Germinal center (tissue), 1 donor: ENCODE results near the gene ATP10B.

Experiments used
- DNase-seq: peaks from one replicate; pipeline ENCODE4 v3.0.0; 2012; ENCODE audit warnings: mixed read lengths, low spot score

Gene ATP10B

DNA sequence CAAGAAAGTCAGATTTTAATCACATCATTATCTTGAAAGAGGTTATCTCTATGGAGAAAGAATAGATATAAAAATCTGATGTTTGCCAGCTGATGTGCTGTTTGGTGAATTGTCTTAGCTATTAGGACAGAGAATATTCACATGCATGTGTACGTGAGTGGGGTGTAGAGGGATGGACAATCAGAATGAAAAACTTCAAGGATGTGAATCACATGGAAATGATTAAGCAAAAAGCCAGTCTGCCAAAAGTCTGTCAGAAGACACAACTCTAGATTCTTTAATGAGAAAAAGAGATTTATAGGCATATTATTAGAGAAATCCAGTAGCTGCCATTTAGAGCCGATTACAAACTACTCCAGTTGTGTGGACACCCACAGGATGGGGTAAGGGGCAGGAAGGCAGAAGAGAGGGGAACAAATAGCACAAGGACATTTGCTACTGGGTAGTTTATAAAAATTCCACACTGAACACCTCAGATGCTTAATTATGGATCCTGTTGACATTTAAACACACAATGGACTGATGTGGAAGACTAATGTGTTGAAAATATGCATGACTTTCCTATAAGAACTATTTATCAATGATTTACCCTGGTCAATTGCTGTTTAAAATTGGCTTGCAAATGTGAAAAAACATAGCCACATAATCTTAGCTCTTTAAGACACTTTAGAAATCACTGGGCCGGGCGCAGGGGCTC lies 302.9 kb downstream of the ATP10B start:
- DNase-seq, result no peak

DNA sequence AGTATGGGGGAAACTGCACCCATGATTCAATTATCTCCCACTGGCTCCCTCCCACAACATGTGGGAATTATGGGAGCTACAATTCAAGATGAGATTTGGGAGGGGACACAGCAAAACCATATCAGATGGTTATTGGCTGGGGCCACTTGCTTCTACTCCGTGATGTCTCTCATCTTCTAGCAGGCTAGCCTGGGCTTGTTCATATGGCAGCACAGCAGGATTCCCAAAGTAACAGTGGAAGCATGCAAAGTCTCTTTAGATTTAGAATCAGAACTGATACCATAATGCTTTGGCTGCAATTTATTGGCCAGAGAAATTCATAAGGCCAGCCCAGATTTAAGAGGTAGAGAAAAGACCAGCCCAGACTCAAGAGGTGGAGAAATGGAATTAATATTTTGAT lies 304.1 kb downstream of the ATP10B start:
- DNase-seq, result no peak

DNA sequence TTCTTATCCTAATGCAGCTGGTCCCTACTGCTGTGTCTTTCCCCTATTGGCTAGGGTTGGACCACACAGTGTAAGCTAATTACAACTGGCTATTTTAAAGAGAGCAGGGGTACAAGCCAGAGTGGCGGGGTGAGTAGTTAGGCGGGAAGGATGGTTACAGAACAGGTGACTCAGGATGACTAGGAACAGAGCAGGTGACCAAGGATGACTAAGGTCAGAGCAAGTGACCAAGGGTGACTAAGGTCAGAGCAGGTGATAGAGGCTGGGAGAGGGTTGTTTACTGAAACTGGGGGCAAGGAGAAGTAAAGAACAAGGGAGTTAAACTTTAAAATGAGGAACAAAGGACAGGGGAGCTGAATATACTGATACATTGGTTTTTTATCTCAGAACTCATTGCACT lies 304.9 kb downstream of the ATP10B start:
- DNase-seq, result no peak

DNA sequence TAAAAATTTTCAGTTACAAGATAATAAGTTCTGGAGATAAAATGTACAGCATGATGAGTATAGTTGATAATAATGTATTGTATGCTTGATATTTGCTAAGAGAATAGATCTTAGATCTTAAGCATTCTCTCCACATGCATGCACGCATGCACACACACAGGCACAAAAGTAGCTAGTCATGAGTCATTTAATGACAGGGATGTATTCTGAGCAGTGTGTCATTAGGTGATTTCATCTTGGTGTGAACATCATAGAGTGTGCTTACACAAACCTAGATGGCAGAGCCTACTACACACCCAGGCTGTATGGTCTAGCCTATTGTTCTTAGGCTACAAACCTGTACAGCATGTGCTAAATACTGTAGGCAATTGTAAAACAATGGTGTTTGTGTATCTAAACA lies 306.2 kb downstream of the ATP10B start:
- DNase-seq, result no peak

DNA sequence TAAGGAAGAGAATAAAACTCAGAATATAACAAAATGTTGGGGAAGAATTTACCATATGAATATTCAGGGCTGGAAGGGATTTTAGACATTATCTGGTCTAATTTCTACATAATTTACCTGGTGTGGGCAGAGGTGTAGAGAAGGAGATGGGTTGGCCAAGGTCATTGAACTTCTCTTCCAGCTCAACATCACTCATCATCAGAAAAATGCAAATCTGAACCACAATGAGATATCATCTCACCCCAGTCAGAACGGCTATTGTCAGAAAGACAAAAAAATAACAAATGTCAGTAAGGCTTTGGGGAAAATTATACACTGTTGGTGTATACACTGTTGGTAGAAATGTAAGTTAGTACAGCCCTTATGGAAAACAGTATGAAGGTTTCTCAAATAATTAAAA lies 308.6 kb downstream of the ATP10B start:
- DNase-seq, result no peak

DNA sequence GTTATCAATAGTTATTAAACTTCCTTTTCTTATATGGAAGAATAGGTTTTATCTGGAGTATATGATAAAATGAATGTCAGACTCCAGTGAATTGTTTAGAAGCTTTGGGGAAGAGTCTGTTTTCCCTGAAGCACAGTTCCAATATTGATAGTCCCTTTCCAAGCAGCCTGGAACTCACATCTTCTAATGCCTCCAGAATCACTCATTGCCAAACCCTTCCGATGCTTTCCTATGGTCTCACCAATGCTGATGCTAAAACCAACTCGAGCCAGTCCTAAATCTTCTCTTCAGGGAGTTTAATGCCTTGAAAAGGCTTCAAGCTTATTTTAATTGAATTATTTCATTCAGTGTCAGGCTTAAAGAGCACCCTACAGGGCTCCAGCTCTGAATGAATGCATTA lies 309.2 kb downstream of the ATP10B start:
- no peak for DNase-seq

DNA sequence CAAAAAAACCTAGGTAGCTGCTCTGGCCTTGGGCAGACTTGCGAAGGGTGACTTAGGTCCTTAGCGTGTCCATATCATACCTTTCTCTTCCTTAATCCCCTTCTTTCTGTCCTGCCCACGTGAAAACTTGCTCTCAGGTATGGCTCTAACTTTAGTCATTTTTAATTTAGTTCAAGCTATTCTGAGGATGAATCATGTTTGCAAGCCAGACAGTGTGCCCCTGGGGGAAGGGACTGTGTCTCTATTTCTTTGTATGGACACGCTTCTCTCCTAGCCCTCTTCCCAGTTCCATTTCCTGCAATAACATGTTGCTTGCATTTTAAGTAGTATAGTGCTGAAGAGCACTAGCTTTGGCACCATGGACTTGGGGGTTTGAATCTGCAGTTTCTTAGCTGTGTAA lies 309.7 kb downstream of the ATP10B start:
- no peak for DNase-seq

DNA sequence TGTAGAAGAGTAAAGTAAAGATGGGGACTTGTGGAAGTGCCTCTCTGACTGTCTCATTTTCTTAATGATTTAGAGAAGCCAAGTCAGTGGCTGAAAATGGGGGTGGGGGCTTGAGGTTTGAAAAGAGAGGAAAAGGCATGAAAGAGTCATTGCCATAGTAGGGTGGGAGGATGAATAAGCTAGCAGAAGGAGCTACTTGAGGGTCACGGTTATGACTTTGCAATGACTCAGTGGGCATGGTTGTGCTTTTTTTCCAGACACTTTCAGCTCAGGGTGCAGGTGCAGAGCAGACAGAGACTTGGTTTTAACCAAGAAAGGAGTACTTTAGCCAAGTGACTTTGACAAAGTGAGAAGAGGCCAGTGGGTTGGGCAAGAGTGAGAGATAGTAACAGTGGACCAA lies 312.6 kb downstream of the ATP10B start:
- no peak for DNase-seq

DNA sequence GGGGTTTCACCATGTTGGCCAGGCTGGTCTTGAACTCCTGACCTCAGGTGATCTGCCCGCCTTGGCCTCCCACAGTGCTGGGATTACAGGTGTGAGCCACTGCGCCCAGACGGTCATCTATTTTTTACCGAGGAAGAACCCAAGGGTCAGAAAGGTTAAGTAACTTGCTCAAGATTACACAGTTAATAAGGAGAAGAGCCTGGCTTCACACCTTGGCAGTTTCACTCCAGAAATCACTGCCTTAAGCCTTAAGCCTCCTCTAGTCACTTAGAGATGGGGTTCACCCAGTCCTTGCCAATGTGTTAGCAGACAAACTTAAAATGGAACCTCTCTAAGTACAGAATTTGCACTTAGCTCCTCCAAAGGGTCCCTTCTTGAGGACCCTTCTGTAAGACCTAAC lies 314.1 kb downstream of the ATP10B start:
- DNase-seq, result no peak

DNA sequence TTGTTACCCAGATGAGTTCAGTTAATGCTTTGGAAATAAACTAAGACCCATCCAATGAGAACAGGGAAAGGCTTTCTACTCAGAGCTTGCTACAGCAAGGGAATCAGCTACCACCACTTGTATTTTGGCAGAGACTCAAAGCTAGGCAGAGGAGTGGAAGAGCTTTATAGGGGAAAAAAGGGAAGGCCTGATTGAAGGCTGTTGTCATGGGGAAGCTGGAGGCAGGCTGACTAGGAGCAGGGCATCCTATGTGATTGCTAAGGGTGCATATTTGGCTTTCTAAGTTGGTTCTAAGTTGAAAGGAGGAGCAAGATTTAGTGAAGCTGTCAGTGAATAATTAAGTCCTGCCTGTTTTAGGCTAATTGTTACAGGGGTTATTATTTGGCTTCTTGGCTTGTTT lies 314.9 kb downstream of the ATP10B start:
- DNase-seq, result no peak

DNA sequence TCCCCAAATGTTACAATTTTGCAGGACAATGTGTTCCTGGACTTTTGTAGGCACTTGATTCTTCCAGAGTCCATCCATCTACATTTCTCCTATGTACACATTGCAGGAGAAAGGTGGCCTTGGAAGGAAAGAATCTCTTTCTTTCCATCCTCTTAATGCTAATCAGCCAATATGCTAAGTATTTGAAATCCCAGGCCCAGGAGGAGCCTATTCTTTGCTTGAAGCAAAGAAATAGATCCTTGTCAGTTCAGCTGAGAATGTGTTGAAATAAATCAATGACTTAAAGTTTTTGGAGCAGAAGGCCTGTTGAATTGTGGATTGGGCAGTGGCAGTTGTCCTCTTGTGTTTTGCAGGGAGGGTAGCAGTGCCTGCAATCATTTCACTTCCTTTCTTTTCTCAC lies 317.1 kb downstream of the ATP10B start:
- DNase-seq, result no peak

DNA sequence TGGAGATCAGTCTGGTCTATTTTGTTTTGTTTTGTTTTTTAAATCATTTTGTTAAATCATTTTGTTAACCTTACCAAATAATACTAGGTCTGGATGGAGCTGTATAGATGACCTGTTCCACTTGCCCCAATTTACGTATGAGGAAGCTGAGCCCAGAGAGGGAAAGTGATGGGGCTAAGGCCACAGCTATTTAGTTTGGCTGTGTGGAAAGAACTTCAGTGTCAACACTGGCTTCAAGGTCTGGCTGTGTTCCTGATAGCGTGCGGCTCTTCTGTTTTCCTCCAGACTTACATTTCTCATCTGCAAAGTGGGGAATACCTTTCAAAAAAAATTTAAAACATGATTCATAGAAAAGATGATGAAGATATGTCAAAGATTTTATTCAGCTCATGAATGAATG lies 317.9 kb downstream of the ATP10B start:
- DNase-seq, result no peak

DNA sequence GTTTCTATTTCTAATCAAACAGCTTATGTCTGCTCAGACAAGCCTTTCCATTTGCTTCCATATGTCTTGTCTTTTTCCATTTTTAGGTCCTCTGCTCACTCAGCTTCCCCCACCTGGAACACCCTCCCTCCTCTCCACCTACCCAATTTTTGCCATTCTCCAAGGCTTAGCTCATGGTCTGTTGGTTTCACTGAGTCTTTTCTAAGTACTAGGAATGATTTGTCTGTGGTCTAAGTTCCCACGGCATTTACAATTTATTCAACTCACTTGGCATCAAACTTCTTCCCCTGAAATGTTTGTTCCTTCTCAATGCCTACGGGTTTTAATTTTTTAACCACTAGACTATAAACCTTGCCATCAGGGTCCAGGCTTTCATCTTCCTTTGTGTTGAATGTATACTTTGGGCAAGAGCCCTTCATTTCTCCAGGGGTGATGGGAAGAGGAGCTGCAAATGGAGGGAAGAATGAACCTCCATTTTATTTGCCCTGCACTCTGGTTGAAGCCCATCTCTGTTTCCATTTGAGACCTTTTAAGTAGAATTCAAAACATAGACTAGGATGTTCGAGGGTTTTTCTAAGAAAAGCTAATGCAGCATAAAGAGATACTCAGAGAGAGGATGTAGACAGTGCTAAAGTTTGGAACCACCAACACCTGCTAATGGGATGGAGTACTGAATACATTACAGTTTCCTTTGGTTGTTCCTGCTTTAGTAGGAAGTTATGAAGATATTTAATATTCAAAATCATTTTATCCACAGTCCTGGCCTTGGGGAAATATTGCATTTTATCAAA lies 326.3 kb downstream of the ATP10B start:
- no peak for DNase-seq

DNA sequence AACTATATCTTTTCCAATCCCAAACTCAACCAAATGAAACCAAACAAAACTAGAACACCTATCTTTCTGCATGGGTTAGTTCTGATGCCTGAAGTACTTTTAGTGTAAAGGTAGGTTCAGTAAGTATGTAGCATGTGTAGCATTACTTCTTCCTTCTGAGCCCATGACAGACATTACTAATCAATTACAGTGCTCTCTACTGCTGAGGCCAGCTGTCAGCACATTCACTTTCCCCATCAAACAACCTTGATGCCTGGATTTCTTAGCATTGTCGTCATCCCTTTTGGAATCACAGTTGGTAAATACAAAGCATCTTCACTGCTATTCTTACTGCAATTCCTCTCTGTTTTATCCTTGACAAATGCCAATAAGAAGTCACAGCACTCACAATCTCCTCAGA lies 327.2 kb downstream of the ATP10B start:
- no peak for DNase-seq

DNA sequence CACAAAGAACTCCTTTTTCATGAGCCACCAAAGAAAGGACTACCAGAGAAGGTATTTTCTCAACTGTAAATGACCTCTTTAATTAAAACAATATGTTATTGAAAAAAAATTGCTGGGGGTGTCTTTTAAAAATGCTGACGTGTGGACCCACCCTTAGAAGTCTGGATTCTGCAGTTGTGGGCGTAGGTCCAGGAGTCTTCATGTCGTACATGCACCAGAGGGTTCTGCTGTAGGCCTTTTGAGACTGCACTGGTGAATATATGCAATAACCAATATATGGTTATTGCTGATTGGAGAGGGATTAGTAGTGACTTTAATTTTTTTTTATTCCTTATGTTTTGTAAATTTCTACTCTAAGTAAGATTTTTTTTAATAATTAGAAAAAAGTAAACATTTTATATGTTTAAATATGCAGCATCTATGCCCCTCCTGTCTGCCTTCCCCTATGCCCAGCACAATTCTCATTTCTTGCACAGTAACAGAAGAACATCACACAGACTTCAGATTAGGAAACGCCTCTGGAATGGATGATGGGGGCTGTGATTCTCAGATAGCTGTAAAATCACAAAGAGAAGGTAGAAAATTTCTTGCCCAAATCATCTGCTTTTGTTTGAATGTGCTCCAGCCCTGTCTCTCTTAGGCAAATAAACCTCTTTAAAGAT lies 328.4 kb downstream of the ATP10B start:
- DNase-seq, result no peak

DNA sequence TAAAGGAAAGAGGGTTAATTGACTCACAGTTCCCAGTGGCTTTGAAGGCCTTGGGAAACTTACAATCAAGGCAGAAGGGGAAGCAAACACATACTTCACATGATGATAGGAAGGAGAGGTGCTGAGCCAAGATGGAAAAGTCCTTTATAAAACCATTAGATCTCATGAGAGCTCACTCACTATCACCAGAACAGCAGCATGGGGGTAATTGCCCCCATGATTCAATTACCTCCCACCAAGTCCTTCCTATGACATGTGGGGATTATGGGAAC lies 330.7 kb downstream of the ATP10B start:
- DNase-seq, result no peak

DNA sequence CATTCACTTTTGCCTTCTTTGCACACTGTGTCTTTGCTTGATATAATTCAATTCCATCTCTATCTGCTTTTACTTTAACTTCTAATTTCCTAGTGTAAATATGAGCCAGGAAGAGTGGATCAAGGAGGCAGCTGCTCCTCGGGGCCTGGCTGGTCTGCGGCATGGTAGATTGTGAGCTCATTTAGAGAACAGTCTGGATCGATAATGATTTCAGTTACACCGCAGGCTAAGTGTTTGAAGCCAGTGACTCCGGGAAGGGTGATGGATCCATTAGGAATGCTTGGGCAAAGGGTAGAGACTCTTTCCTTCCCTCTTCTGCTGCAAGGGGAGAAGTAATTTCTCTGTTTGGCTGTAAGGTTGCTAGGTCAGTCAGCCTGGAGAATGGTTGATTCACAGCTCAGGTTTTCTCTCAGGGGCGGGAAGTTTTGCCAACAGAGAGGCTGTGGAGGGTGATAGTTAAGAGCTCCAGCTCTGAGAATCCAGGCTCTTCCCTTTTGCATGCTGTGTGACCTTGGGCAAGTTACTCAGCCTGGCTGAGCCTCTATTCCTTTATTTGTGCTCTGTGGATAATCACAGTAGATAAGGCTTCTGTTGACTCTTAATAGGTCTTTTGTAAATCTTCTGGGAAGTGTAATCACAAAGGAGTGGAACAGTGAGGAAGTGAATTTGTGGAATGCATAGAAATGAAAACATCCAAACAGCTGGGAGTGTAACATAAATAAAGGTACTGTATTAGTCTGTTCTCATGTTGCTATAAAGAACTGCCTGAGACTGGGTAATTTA lies 331.2 kb downstream of the ATP10B start:
- no peak for DNase-seq

DNA sequence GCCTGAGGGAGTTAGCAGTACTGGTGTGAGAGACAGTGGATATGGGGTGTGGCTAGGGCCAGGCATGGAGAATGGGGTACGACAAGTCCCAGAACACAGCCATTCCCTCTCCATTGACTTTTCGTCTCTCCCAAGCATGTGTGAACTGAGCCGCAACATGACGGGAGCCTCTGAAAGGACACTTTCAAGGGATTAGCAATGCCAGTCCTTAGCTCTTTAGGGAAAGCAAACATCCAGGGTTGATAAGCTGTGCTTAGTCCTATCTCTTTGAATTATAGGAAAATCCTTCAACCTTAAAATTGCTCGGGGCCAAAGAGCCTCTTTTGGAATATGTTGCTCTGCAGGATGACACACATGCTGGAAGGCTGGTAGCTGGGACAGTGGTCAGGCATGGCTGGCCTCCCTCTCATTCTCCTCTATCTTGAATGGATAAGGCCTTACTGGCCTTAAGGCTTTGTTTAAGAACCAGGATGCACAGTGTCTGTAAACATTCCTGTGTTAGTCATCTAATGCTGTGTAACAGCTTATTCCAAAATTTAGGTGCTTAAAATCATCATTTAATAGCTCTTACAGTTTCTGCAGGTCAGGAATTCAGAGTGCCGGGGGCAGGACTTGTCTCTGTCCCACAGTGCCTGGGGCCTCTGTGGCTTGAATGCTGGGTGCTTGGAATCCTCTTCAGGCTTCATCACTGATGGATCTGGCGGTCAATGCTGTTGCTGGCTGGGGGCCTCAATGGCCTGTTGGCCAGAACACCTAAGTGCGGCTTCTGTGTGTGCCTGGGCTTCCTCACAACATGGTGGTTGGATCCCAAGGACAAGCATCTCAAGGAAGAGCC lies 335.1 kb downstream of the ATP10B start:
- DNase-seq, result no peak

DNA sequence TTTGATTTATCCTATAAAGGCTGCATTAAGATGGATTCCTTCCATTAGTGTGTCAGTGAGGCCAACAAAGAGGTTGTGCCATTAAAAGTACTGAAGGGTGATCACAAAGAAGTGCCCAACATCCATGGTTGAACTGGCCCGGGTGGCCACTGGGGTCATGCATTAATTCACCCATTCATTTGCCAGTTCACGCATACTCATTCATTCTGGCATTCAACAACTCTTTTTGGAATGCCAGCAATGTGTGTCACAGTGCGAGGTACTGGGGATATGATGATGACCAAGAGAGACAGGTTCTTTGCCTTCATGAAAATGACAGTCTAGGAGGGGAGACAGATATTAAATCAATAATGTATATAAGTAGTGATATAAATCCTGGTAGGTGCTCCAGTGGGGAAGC lies 337.1 kb downstream of the ATP10B start:
- no peak for DNase-seq

DNA sequence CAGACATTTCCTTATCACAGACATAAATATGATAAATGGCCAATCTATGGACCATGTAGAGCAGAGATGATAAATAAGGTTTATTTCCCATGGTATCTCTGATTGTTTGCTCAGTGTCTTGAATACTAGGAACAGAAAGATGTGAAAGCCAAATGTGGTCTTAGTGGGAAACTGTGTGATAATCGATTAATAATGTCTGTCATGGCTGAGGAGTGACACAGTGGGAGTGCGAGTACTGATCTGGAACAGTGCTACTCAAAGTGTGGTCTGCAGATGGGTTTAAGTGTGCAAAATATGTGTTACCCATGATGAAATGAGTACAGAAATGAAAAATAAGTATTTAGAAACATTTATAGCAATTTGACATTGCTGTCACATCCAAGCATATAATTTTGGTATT lies 337.8 kb downstream of the ATP10B start:
- no peak for DNase-seq

DNA sequence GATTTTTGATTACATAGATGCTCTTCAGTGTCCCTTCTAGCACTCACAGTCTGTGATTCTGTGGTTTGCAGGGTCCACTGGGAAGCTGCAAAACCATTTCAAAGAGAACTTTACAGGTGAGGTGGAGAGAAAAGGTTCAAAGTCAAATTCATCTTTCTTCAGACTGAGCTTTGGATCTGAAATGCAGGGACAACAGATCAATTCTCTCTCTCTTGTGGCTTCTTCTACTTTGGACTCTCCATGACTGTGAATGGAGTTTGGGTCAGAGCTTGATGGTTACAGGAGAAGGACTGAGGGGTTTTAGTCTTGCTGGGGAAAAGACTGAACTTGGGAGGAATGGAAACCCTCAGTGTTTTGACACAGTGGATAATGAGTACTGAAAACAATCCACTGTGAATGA lies 338.5 kb downstream of the ATP10B start:
- DNase-seq, result no peak
